NCI-H2171 treated with DMSO at 0.1 percent for 48 hours (cell line): ENCODE measurements around the gene OR8B4.
A peak's percentile ranks its signal among the peaks of the same experiment; 100 is the strongest.
"Not testable (repeated sequence)": the region's sequence is repeated elsewhere in the genome, so short reads cannot be mapped to it uniquely, and the experiment has no call there.

Experiments
- DNase-seq: peaks from one replicate; lab custom pipeline; 2025; lab: John Stamatoyannopoulos, UW

Gene OR8B4

DNA sequence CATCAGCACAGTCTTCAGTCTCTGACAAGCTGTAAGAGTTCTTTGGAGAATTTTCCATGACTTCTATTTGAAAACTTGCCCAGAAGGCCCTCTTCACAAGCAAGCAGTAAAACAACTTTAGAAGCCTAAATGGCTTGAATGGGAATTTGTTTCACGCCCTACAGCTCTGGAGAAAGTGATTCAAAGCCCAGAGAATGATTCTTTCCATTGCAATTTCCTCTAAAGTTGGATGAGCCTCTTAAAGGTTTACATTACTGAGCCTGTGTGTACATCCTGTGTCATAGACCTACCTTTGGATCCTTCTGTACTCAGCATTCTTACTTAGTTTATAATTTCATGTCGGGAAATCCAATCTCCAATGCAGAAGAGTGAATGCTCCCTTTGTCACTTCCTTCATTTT is 19.1 kb downstream of the OR8B4 start:
- DNase-seq, result no peak

DNA sequence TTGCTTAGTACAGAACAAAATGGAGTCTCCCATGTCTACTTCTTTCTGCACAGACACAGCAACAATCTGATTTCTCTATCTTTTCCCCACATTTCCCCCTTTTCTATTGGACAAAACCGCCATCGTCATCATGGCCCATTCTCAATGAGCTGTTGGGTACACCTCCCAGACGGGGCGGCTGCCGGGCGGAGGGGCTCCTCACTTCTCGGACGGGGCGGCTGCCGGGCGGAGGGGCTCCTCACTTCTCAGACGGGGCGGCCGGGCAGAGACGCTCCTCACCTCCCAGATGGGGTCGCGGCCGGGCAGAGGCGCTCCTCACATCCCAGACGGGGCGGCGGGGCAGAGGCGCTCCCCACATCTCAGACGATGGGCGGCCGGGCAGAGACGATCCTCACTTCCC is 21.5 kb downstream of the OR8B4 start:
- not testable (repeated sequence) for DNase-seq

DNA sequence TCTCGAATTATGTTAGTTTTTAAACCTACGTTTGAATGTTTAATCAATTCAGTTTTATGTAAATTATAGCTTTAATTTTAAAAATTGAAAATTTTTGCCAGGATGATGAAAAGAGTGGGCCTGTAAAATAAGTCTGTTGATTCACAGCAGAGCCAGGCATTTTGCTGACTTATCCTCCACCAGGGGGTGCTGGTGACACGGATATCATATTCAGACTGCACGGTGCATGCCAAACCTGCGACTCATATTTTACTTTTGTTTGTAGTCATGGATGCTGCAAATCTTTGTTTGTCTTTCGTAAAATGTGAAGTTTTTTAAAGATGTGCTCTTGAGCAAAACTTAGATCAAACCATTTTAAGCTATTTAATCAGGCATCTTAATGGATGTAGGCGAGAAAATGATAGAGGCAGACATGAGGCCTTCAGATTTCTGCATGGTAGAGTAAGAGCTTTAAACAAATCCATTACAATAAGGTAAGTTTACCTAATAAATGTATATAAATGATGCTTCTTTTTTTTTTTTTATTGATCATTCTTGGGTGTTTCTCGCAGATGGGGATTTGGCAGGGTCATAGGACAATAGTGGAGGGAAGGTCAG is 22.2 kb downstream of the OR8B4 start:
- peak; percentile 0 for DNase-seq

DNA sequence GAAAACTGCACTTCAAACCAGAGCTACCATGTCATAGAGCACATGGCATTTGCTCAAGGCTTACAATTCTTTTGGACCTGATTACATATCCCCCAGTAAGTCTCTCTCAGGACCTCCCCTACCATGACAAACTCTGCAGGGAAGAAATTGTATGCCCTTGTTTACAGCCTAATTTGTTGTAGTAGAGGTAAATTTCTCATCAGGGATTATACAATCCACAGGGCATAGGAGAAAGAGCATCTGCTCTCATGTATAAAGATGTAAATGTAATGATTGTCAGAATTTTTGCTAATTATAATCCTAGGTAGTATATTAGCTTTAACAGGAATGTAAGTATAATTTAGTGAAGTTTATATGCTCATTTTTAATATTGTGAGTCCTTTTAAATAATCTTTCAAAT is 25.7 kb downstream of the OR8B4 start, which contains the start of gene OR8B3:
TSS of gene OR8B3 (minus strand) at position 101 of the 400 bp plus-strand sequence. CDS start 1,673 bp downstream, outside the sequence.
- DNase-seq, result no peak

DNA sequence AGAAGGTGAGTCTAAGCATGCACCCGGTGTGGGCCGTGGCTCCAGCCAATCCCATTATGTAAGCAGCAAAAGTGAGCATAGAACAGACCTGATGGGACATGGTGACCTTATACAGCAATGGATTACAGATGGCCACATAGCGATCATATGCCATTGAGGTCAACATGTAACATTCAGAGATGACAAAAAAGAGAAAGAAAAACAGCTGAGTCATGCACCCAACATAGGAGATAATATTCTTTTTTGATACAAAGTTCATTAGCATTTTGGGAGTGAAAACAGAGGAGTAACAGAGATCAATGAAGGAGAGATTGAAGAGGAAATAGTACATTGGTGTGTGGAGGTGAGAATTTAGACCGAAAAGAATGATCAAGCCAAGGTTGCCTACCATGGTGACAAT is 27.8 kb downstream of the OR8B4 start:
- not testable (repeated sequence) for DNase-seq

DNA sequence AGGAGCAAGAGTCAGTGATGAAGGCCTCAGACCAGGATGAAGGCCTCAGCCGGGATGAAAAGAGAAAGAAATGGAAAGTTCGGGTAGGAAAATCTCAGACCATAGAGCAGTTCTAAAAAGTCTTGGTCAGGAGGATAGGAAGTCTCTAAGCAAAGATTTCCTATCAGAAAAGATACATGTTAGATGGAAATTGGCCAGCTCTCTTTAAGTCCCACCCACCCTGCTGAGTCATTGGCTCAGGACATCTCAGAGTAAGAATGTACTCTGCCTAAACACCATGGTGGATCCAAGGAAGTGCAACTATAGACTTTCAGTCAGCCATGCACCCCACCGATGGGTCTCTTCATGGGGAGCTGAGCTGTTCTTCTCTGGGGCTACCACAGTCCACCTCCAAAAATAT is 30.3 kb downstream of the OR8B4 start:
- no peak for DNase-seq

GRCh38 chr11:124384399-124384798 is 40.3 kb downstream of the OR8B4 start, which contains the start of gene OR8B2:
Gene OR8B2, minus strand, starts transcription at chr11:124384499. Its CDS starts 1,156 bp downstream, at chr11:124383343.
- DNase-seq, result no peak

GRCh38 chr11:124382857-124383256 is 41.8 kb downstream of the OR8B4 start:
- DNase-seq, result not testable (repeated sequence)

DNA sequence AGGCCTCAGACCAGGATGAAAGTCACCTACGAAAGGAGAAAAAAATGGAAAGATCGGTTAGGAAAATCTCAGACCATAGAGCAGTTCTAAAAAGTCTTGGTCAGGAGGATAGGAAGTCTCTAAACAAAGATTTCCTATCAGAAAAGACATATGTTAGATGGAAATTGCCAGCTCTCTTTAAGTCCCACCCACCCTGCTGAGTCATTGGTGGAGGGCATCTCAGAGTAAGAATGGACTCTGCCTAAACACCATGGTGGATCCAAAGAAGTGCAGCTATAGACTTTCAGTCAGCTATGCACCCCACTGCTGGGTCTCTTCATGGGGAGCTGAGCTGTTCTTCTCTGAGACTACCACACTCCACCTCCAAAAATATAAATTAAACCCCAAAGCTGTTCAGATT is 44.1 kb downstream of the OR8B4 start:
- no peak for DNase-seq

GRCh38 chr11:124376280-124376679 is 48.4 kb downstream of the OR8B4 start:
- DNase-seq, result no peak
